22Rv1 (cell line): ENCODE measurements around the gene SLC25A15.

Source experiments
- ZFX ChIP-seq: fragments of 450-650 bp; IDR thresholded peaks from 2 replicates; pipeline ENCODE4 v1.6.1; 2017; ENCODE audit warnings: antibody characterized with exemption, borderline replicate concordance
- TF ChIP-seq, protein P1 (sequence below): fragments of 450-650 bp; IDR thresholded peaks from 2 replicates; pipeline ENCODE4 v1.5.1; 2017; ENCODE audit warnings: mild to moderate bottlenecking

- TF ChIP-seq, protein P1, sequence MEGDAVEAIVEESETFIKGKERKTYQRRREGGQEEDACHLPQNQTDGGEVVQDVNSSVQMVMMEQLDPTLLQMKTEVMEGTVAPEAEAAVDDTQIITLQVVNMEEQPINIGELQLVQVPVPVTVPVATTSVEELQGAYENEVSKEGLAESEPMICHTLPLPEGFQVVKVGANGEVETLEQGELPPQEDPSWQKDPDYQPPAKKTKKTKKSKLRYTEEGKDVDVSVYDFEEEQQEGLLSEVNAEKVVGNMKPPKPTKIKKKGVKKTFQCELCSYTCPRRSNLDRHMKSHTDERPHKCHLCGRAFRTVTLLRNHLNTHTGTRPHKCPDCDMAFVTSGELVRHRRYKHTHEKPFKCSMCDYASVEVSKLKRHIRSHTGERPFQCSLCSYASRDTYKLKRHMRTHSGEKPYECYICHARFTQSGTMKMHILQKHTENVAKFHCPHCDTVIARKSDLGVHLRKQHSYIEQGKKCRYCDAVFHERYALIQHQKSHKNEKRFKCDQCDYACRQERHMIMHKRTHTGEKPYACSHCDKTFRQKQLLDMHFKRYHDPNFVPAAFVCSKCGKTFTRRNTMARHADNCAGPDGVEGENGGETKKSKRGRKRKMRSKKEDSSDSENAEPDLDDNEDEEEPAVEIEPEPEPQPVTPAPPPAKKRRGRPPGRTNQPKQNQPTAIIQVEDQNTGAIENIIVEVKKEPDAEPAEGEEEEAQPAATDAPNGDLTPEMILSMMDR: no peak
- TF ChIP-seq ZFX: no peak
These were observed 13.9 kb downstream of the SLC25A15 start for GRCh38 chr13:40803316-40803715.
